ENCODE measurements around the gene CNBP. TPM values are rescaled to one million over a fixed set of nuclear protein-coding genes. Genes with fewer than 3 reads are reported as not detected.
"Not testable (repeated sequence)": the region's sequence is repeated elsewhere in the genome, so short reads cannot be mapped to it uniquely, and the experiment has no call there.

CNBP gene
- polyA plus RNA-seq, 1 donor from 2014 or later = 329 TPM

DNA sequence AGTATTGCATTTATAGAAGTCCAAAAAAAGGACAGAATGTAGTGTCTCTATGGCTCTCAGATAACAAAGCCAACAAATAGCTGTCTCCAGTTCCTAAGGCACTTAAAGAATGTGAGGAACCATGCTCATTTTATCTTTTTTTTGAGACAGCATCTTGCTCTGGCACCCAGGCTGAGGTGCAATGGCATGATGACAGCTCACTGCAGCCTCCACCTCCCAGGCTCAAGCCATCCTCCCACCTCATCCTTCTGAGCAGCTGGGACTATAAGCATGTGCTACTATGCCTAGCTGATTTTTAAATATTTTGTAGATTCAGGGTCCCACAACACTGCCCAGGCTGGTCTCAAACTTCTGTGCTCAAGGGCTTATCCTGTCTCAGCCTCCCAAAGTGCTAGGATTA is 38.9 kb downstream of the CNBP start:
- TF ChIP-seq SMC3 (conservative IDR thresholded peaks at IDR 0.05; ENCODE audit: poor library complexity) (no peak), RAD21 (conservative IDR thresholded peaks at IDR 0.05) (no peak), TAF1 (IDR thresholded peaks at IDR 0.05; ENCODE audit: low read depth) (no peak), POLR2AphosphoS5 (IDR thresholded peaks at IDR 0.05) (no peak), MXI1 (conservative IDR thresholded peaks at IDR 0.05; ENCODE audit: poor library complexity, severe bottlenecking) (no peak), EZH2 (IDR thresholded peaks at IDR 0.05; ENCODE audit: borderline replicate concordance, insufficient read depth, low read length, poor library complexity, severe bottlenecking) (no peak), EP300 (conservative IDR thresholded peaks at IDR 0.05; ENCODE audit: poor library complexity, severe bottlenecking) (no peak)
- TF ChIP-seq, protein P1, sequence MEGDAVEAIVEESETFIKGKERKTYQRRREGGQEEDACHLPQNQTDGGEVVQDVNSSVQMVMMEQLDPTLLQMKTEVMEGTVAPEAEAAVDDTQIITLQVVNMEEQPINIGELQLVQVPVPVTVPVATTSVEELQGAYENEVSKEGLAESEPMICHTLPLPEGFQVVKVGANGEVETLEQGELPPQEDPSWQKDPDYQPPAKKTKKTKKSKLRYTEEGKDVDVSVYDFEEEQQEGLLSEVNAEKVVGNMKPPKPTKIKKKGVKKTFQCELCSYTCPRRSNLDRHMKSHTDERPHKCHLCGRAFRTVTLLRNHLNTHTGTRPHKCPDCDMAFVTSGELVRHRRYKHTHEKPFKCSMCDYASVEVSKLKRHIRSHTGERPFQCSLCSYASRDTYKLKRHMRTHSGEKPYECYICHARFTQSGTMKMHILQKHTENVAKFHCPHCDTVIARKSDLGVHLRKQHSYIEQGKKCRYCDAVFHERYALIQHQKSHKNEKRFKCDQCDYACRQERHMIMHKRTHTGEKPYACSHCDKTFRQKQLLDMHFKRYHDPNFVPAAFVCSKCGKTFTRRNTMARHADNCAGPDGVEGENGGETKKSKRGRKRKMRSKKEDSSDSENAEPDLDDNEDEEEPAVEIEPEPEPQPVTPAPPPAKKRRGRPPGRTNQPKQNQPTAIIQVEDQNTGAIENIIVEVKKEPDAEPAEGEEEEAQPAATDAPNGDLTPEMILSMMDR (IDR thresholded peaks at IDR 0.05; ENCODE audit: poor library complexity, severe bottlenecking) = no peak
- TF ChIP-seq, protein P2, sequence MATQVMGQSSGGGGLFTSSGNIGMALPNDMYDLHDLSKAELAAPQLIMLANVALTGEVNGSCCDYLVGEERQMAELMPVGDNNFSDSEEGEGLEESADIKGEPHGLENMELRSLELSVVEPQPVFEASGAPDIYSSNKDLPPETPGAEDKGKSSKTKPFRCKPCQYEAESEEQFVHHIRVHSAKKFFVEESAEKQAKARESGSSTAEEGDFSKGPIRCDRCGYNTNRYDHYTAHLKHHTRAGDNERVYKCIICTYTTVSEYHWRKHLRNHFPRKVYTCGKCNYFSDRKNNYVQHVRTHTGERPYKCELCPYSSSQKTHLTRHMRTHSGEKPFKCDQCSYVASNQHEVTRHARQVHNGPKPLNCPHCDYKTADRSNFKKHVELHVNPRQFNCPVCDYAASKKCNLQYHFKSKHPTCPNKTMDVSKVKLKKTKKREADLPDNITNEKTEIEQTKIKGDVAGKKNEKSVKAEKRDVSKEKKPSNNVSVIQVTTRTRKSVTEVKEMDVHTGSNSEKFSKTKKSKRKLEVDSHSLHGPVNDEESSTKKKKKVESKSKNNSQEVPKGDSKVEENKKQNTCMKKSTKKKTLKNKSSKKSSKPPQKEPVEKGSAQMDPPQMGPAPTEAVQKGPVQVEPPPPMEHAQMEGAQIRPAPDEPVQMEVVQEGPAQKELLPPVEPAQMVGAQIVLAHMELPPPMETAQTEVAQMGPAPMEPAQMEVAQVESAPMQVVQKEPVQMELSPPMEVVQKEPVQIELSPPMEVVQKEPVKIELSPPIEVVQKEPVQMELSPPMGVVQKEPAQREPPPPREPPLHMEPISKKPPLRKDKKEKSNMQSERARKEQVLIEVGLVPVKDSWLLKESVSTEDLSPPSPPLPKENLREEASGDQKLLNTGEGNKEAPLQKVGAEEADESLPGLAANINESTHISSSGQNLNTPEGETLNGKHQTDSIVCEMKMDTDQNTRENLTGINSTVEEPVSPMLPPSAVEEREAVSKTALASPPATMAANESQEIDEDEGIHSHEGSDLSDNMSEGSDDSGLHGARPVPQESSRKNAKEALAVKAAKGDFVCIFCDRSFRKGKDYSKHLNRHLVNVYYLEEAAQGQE (IDR thresholded peaks at IDR 0.05; ENCODE audit: borderline replicate concordance) = no peak
- no peaks in the 10 kb centered on the region for H4K20me1 ChIP-seq (ENCODE audit: insufficient read depth)
- no peaks in the 10 kb centered on the region for H3K9me3 ChIP-seq (ENCODE audit: low read length)
- H3F3A ChIP-seq (ENCODE audit: insufficient read depth, low read length, poor library complexity, severe bottlenecking) = no peaks in the 10 kb centered on the region
- no peak overlapping the region for H3K9ac ChIP-seq (ENCODE audit: low read length)
- H3K79me2 ChIP-seq (replicated peaks; ENCODE audit: insufficient read depth, low read length) = no peaks in the 10 kb centered on the region
- no peak overlapping the region for H2AFZ ChIP-seq (ENCODE audit: low read depth, low read length)
- H3K4me3 ChIP-seq (ENCODE audit: low read length) = no peak overlapping the region
- no peaks in the 10 kb centered on the region for H3K9me2 ChIP-seq (ENCODE audit: insufficient read depth, low read length)
- no peaks in the 10 kb centered on the region for H3K27me3 ChIP-seq (ENCODE audit: insufficient read depth, low read depth, low read length)
- H3K36me3 ChIP-seq (ENCODE audit: insufficient read depth, low read length) = no peaks in the 10 kb centered on the region
- no peak overlapping the region for H3K4me2 ChIP-seq (ENCODE audit: low read length)
- H3K27ac ChIP-seq (ENCODE audit: low read length) = no peak overlapping the region

DNA sequence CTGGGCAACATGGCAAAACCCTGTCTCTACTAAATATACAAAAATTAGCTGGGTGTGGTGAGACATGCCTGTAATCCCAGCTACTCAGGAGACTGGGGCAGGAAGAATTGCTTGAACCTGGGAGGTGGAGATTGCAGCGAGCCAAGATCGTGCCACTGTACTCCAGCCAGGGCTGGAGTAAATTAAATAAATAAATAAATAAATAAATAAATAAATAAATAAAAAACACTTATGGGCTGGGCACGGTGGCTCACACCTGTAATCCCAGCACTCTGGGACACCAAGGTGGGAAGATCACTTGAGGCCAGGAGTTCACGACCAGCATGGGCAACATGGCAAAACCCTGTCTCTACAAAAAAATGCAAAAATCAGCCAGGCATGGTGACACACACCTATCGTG is 42.7 kb downstream of the CNBP start:
- H3K9me2 ChIP-seq (ENCODE audit: insufficient read depth, low read length); H3K9ac ChIP-seq (ENCODE audit: low read length); H3F3A ChIP-seq (ENCODE audit: insufficient read depth, low read length, poor library complexity, severe bottlenecking); H3K9me3 ChIP-seq (ENCODE audit: low read length); H4K20me1 ChIP-seq (ENCODE audit: insufficient read depth); H3K4me3 ChIP-seq (ENCODE audit: low read length); H3K36me3 ChIP-seq (ENCODE audit: insufficient read depth, low read length); H3K79me2 ChIP-seq (replicated peaks; ENCODE audit: insufficient read depth, low read length); H2AFZ ChIP-seq (ENCODE audit: low read depth, low read length); H3K27ac ChIP-seq (ENCODE audit: low read length); H3K27me3 ChIP-seq (ENCODE audit: insufficient read depth, low read depth, low read length); H3K4me2 ChIP-seq (ENCODE audit: low read length): not testable (repeated sequence)

DNA sequence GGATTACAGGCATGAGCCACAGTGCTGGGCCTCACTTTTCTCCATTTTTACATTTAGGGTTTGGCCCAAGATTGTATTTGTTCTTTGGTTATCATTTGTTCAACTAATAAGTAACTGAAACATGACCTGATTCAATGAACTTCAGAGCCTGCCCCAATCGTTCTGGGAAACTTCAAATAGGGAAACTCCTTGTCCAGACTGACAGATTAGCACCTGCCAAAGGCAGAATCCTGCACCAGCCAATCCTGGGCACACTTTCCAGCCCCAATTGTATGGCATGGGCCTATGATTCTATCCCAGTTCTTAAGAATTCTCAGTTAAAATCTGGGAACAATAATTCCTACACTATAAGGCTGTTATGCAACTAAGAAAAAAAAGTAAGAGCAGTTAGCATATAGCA is 43.8 kb downstream of the CNBP start:
- Histone ChIP-seq H3K79me2 (replicated peaks; ENCODE audit: insufficient read depth, low read length) (no peaks in the 10 kb centered on the region), H4K20me1 (ENCODE audit: insufficient read depth) (no peaks in the 10 kb centered on the region), H3K9me2 (ENCODE audit: insufficient read depth, low read length) (no peaks in the 10 kb centered on the region), H3K4me2 (ENCODE audit: low read length) (no peak overlapping the region), H3K9ac (ENCODE audit: low read length) (no peak overlapping the region), H3K36me3 (ENCODE audit: insufficient read depth, low read length) (no peaks in the 10 kb centered on the region), H2AFZ (ENCODE audit: low read depth, low read length) (no peak overlapping the region), H3K9me3 (ENCODE audit: low read length) (no peaks in the 10 kb centered on the region), H3K4me3 (ENCODE audit: low read length) (no peak overlapping the region), H3K27me3 (ENCODE audit: insufficient read depth, low read depth, low read length) (no peaks in the 10 kb centered on the region), H3K27ac (ENCODE audit: low read length) (no peak overlapping the region), H3F3A (ENCODE audit: insufficient read depth, low read length, poor library complexity, severe bottlenecking) (no peaks in the 10 kb centered on the region)
- TF ChIP-seq EP300 (conservative IDR thresholded peaks at IDR 0.05; ENCODE audit: poor library complexity, severe bottlenecking) = no peak
- no peak for TF ChIP-seq EZH2 (IDR thresholded peaks at IDR 0.05; ENCODE audit: borderline replicate concordance, insufficient read depth, low read length, poor library complexity, severe bottlenecking)
- no peak for TF ChIP-seq SMC3 (conservative IDR thresholded peaks at IDR 0.05; ENCODE audit: poor library complexity)
- TF ChIP-seq POLR2AphosphoS5 (IDR thresholded peaks at IDR 0.05) = no peak
- TF ChIP-seq, protein P1 (IDR thresholded peaks at IDR 0.05; ENCODE audit: poor library complexity, severe bottlenecking) = no peak
- TF ChIP-seq, protein P2 (IDR thresholded peaks at IDR 0.05; ENCODE audit: borderline replicate concordance) = no peak
- TF ChIP-seq RAD21 (conservative IDR thresholded peaks at IDR 0.05) = no peak
- no peak for TF ChIP-seq TAF1 (IDR thresholded peaks at IDR 0.05; ENCODE audit: low read depth)
- no peak for TF ChIP-seq MXI1 (conservative IDR thresholded peaks at IDR 0.05; ENCODE audit: poor library complexity, severe bottlenecking)
